Sigmoid colon (tissue), 7 donors: Measurements from ENCODE around the gene FHIP1A. TPM values are rescaled to one million over a fixed set of nuclear protein-coding genes. Genes with fewer than 3 reads are reported as not detected.
"Not testable (repeated sequence)": the region's sequence is repeated elsewhere in the genome, so short reads cannot be mapped to it uniquely, and the experiment has no call there.

Experiments used
- DNase-seq: peaks from one replicate; pipeline ENCODE4 v3.0.0-alpha.2; 2019
- H3K27ac ChIP-seq, 4 donors: fragments of 200-600 bp; sonication (generic); one replicate each; pipeline ENCODE4 v1.5.1; 2016 to 2019; ENCODE audit warnings: mild to moderate bottlenecking in 1 of 4
- H3K27me3 ChIP-seq, 3 donors: fragments of 200-600 bp; sonication (generic); one replicate each; pipeline ENCODE4 v1.5.1; 2019; ENCODE audit warnings: mild to moderate bottlenecking in 1 of 3
- H3K36me3 ChIP-seq, 4 donors: fragments of 200-600 bp; sonication (generic); one replicate each; pipeline ENCODE4 v1.5.1; 2016 to 2019
- H3K4me1 ChIP-seq, 4 donors: fragments of 200-600 bp; sonication (generic); one replicate each; pipeline ENCODE4 v1.5.1; 2017 to 2019
- H3K4me3 ChIP-seq, 4 donors: fragments of 200-600 bp; sonication (generic); one replicate each; pipeline ENCODE4 v1.5.1; 2017 to 2019; ENCODE audit warnings: mild to moderate bottlenecking in 2 of 4, moderate library complexity in 1 of 4
- H3K9me3 ChIP-seq, 4 donors: fragments of 200-600 bp in 3 of 4; sonication (generic) in 3 of 4; one replicate each; pipeline versions ENCODE4 v1.5.1 to v1.6.1; 2013 to 2019
- CTCF ChIP-seq, 4 experiments: fragments of 450-650 bp in 3 of 4; fragments of 200-600 bp in 1 of 4; IDR thresholded peaks; one replicate each; pipeline ENCODE4 v1.5.1; 2016 to 2019; ENCODE audit warnings: antibody characterized with exemption in 4 of 4, mild to moderate bottlenecking in 3 of 4, moderate library complexity in 2 of 4
- EP300 ChIP-seq, 4 donors: sonication (generic); formaldehyde crosslinking; IDR thresholded peaks; one replicate each; pipeline ENCODE4 v1.6.1; 2017; ENCODE audit warnings: antibody characterized with exemption in 4 of 4
- POLR2A ChIP-seq, 2 donors: fragments of 450-650 bp; IDR thresholded peaks; one replicate each; pipeline ENCODE4 v1.6.1; 2016; ENCODE audit warnings: antibody characterized with exemption in 2 of 2, mild to moderate bottlenecking in 2 of 2, moderate library complexity in 2 of 2
- POLR2AphosphoS5 ChIP-seq, 4 donors: sonication (generic); formaldehyde crosslinking; IDR thresholded peaks; one replicate each; pipeline ENCODE4 v1.6.1; 2017; ENCODE audit warnings: antibody characterized with exemption in 4 of 4
- WGBS, 2 donors: extraction: QIAGEN DNeasy Blood & Tissue Kit; methylation state at CpG; one replicate each; pipeline ENCODE4 v1.1.7; 2013; 5-methylcytosine and 5-hydroxymethylcytosine counted together
- intact Hi-C: fragments of 100-400 bp; cut with DNase I; formaldehyde crosslinking; loops from one replicate; pipeline ENCODE4 v1.15.1; 2023
- polyA plus RNA-seq, 3 donors: library from polyadenylated mRNA; stranded (reverse); fragments of 200-250 nt; gene quantifications; one replicate each; pipeline ENCODE4 v1.2.3, GENCODE V29; 2013
- total RNA-seq, 4 donors: library from RNA; depleted of rRNA; stranded (reverse); fragments of >200 nt; gene quantifications; one replicate each; pipeline ENCODE4 v1.1.0, GENCODE V29; 2016
- donor health status: healthy with polysubstance abuse.
- donor health status: Bipolar disorder and iron deficiency.
- donor health status: healthy.

FHIP1A gene
- total and polyA plus RNA-seq, 7 donors: 1.4 to 6.0 (median 2.0) TPM

- Histone ChIP-seq H3K27ac (no peak overlapping the region), H3K9me3 (no peaks in the 10 kb centered on the region), H3K4me3 (no peak overlapping the region), H3K36me3 (no peaks in the 10 kb centered on the region), H3K27me3 (no peaks in the 10 kb centered on the region), H3K4me1 (no peaks in the 10 kb centered on the region)
- WGBS, 2 donors: 96 to 97% methylated on average over 3 of the region's 3 CpGs
- intact Hi-C loops: no loop called here
- no peak for DNase-seq
- TF ChIP-seq CTCF (IDR thresholded peaks at IDR 0.05) (no peak), POLR2AphosphoS5 (IDR thresholded peaks at IDR 0.05) (no peak), EP300 (IDR thresholded peaks at IDR 0.05) (no peak), POLR2A (IDR thresholded peaks at IDR 0.05) (no peak)
Measured at GRCh38 chr4:151400343-151400742, 8.6 kb upstream of the FHIP1A start.

- TF ChIP-seq CTCF (IDR thresholded peaks at IDR 0.05): no peak
- Histone ChIP-seq H3K9me3 (no peaks in the 10 kb centered on the region), H3K27ac (no peak overlapping the region), H3K36me3 (no peaks in the 10 kb centered on the region), H3K27me3 (no peaks in the 10 kb centered on the region), H3K4me3 (no peak overlapping the region), H3K4me1 (no peaks in the 10 kb centered on the region)
- no peak for DNase-seq
- intact Hi-C loops: no loop called here
- 61 to 84% methylated on average over 2 of the region's 2 CpGs for WGBS, 2 donors
Measured at GRCh38 chr4:151401739-151402138, 7.2 kb upstream of the FHIP1A start.

- WGBS, 2 donors: 31 to 67% methylated on average over 8 of the region's 8 CpGs
- no peak overlapping the region for H3K27ac ChIP-seq
- no peaks in the 10 kb centered on the region for H3K36me3 ChIP-seq
- no peaks in the 10 kb centered on the region for H3K9me3 ChIP-seq
- H3K4me1 ChIP-seq: no peaks in the 10 kb centered on the region
- TF ChIP-seq POLR2A (IDR thresholded peaks at IDR 0.05): no peak
- TF ChIP-seq EP300 (IDR thresholded peaks at IDR 0.05): no peak
- no peak for TF ChIP-seq CTCF (IDR thresholded peaks at IDR 0.05)
- TF ChIP-seq POLR2AphosphoS5 (IDR thresholded peaks at IDR 0.05): no peak
- DNase-seq: no peak
- H3K27me3 ChIP-seq: no peaks in the 10 kb centered on the region
- intact Hi-C loops: no loop called here
- no peak overlapping the region for H3K4me3 ChIP-seq
Measured at GRCh38 chr4:151402145-151402865, 6.7 kb upstream of the FHIP1A start.

GRCh38 chr4:151403656-151404055 lies 5.3 kb upstream of the FHIP1A start:
- Histone ChIP-seq H3K4me1 (peaks cover 0 to 7% (median 7%) of the 10 kb centered on the region in 4 donors), H3K27me3 (no peaks in the 10 kb centered on the region), H3K27ac (no peak overlapping the region), H3K4me3 (no peak overlapping the region), H3K9me3 (no peaks in the 10 kb centered on the region), H3K36me3 (no peaks in the 10 kb centered on the region)
- intact Hi-C loops: no loop called here
- DNase-seq: no peak
- WGBS, 2 donors: 39 to 47% methylated on average over 1 of the region's 1 CpG
- TF ChIP-seq CTCF (IDR thresholded peaks at IDR 0.05) (no peak), POLR2AphosphoS5 (IDR thresholded peaks at IDR 0.05) (no peak), POLR2A (IDR thresholded peaks at IDR 0.05) (no peak), EP300 (IDR thresholded peaks at IDR 0.05) (no peak)

GRCh38 chr4:151404802-151405201 lies 4.2 kb upstream of the FHIP1A start:
- DNase-seq, intact Hi-C loops, H3K27ac ChIP-seq, H3K4me3 ChIP-seq, H3K36me3 ChIP-seq, H3K27me3 ChIP-seq, H3K9me3 ChIP-seq: not testable (repeated sequence)
- WGBS, 2 donors: 89 to 90% methylated on average over 7 of the region's 7 CpGs
- H3K4me1 ChIP-seq: peaks cover 0 to 15% (median 12%) of the 10 kb centered on the region in 4 donors
